Superior temporal gyrus (tissue), 1 donor: Measurements from ENCODE around the gene ORM1.

Experiments
- DNase-seq: peaks from one replicate; pipeline ENCODE4 v3.0.0-alpha.2; 2016; ENCODE audit errors: extremely low spot score

Gene ORM1

DNA sequence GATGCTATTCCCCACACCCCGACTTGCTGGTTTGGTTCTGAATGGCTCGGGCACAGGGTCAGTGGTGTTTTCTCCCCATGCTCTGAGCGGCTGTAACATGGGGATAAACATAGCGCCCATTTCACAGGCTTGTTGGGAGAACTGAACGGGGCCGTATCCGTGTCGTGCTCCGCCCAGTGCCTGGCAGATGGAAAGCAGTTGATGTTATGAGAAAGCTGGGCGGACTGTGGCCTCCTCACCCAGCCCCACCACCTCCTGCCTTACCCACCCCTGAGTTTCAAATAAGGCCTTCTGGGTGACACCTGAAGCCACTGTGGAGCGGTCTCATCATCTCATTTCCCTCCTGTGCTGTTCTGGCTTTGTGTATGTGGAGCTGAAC lies 21.3 kb downstream of the ORM1 start:
- no peak for DNase-seq

DNA sequence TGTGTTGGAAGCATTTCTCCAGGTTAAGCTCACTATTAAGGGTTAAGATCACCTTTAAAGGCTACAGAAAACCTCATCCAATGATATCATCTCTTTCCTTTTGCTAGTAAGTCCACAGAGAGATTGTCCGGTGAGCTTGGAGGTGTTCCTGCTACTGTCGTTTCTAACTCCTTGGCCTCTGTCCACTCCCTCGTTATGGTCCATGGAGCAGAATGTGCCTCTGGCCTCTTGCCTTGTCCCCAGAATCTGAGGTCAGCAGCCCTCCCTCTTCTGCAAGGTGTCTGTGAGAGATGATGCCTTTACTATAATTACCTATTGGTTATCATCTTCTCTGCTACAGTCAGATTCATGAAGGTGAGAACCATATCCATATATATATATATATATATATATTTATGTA lies 21.8 kb downstream of the ORM1 start:
- no peak for DNase-seq

DNA sequence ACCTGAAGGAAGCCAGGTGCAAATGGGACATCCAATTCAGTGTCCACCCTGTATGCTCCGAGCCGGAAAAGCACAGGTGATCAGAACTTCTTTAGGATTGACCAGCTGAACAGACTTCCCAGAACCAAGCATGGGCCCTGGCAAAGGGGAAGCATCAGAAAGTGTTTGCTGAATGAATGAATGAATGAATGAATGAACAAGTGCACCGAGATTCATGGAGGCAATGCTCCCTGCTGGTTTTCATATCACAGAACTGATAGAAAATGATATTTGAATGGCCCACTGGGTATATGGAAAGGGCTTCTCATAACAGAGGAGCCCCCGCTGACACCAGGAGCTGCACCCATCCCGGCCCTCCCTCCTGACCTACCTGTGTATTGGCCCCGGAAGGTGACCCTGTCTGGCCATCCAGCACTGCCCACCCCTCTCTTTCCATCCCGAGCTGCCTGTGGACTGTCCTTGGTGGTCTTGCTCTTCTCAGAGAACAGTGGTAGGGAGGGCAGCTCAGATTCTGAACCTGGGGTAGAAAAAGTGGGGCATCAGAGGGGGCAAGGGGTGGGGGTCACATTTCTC lies 22.7 kb downstream of the ORM1 start:
- no peak for DNase-seq

DNA sequence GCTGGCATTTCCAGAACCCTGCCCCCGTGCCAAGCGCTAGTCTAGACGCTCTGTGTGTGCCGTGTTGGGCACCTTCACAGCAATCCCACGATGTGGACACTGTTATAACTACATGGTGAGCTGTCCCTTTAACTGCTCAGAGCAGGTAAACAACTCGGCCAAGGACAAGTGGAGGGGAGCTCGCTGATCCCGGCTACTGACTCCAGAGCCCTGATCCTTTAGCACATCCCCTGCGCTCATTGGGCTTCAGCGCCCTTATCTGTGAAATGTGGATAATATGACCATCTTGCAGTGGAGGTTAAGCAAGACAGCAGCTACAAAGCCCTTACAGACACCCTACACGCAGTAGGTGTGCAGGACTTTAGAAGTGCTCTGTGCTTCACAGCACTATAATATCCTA lies 23.2 kb downstream of the ORM1 start:
- no peak for DNase-seq

DNA sequence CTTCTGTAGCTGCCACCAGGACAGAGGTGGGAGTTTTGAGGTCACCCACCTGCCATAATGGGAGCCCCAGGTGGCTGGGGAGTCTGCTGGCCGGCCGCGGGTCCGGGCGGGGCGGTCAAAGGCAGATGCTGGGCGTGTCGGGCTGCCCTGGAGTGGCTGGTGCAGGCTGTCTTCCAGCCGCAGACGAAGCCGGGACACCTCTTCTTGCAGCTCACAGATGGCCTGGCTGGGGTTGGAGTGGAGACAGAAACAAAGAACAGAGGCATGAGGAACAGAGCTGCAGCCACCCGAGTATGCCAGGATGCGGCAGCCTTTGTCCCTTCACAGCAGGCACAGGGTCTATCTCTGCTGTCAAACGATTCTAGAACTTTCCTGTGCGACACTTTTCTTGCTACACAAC lies 24.8 kb downstream of the ORM1 start:
- peak; percentile 83 for DNase-seq

DNA sequence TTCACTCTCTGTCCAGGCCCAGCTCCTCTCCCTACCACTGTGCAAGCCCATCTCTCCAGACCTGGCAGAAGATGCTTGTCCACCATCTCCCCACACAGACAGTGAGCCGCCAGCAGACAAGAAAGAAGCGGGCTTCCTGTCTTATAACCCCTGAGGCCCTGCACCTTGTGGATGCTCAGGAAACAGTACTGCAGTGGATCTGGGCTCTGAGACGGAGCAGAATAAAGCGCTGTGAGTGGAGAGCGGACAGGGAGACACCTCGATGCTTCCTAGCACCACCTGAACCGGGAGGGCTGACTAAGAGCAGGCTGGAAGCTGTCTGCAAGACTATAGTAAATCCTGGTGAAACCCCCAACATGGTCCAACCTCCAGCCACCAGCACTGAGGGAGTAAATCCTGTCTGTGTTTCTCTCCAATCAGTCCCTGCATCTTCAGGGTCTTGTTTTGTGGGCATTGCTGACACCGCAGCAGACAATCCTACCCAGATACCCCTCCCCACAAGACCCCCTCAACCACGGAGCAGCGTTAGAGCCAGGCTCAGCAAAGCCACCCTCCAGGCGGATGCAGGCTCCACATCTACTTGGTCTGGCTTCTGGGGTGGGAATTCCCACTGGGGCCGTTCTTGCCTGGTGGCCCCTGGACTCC lies 25.5 kb downstream of the ORM1 start:
- no peak for DNase-seq

DNA sequence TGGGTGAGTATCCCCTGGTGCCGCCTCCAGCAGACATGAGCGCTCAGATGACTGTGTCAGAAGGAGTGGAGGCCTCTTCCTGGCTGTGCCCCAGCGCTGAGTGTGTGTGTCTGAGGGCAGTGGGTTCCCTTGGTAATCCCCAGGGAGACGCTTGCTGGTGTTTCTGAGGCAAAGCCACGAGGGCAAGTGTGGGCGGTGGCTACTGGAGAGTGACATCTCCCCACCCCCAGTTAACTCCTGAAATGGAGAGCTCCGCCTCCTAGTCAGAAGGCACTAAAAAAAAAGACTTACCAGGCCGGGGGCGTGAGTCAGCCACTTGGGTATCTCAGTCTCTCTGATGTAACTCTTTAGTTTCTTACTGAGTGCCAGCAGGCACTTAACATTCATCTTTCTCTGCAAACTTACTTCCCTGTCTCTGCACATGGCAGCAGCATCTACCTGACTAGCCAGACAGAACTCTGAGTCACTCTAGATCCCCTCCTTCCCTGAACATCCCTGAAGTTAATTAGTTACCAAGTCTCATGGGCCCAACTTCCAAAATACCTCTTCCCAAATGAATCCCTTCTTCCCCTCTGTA lies 26.1 kb downstream of the ORM1 start:
- peak; percentile 40 for DNase-seq

DNA sequence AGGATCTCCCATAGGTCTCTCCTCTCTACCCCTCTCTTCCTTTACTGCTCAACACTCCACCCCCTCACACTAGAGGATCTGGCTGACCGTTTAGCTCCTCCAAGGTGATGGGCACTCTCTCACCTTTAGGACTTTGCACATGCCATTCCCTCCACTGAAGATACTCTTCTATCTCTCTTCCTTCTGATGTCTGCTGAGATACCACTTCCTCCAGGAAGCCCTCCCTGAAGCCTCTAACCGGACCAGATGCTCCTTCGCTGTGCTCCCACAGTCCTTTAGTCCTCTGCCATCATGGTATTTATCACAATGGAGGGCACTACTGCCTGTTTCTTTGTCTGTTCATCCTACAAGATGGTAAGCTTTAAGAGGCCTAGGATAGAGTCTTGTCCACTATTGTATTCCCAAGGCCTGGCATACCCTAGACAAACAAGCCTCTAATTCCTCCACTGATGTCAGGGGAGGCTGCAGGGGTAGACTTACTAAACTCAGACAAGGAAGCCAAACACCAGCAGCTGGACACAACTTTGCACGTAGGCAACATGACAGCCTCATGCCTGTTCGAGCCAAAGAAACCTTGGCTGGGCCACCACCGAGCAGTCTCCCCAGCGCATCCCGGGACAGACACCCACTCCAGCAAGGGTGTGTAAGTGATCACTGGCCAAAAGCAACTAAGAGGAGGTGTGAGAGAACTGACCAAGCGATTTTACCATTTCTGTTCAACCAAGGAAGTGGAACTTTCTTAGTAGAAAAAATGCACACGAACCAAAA lies 27.0 kb downstream of the ORM1 start:
- DNase-seq, result no peak

DNA sequence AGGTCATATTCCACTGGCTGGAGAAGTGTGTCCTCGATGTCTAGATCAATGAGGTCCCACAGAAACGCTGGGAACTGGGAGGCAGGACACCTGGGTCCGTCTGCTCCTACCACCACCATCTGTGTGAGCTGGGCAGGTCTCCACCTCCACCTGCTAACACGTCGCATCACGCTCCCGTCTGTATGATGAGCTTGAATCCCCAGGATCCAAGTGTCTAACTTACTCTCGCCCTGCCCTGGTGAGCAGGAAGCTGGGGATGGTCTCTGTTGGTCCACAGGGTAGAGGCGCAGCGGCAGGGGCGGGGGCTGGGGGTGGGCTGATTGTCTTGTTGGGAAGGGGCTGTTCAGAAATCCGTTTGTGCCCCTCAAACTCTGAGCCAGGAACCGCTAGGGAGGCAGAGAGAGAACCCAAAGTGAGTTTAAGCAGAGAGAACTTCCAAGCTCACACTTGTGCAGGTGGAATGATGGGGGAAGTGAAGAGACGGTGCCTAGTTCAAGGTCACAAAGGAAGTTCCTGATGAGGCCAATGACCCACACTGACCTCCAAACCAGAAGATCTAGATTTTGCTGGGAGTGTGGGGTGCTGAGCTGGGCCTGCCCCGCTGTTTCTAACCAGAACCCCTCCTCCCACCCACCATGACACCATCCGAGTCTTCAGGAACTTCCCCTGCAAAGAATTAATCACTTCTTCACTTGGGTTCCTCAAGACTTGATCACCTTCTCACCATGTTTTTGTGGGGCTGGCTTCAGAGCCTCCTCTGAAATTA lies 27.9 kb downstream of the ORM1 start:
- DNase-seq, result no peak

DNA sequence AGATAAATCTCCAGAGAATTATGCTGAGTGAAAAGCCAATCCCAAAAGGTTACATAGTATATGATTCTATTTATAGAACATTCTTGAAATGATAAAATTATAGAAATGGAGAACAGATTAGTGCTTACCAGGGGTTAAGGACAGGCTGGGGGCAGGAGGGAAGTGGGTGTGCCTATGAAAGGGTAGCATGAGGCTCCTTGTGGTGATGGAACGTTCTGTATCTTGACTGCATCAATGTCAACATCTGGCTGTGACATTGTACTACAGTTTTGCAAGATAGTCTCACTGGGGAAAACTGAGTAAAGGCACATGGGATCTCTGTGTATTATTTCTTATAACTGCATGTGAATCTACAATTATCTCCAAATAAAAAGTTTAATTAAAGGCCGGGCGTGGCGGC lies 29.0 kb downstream of the ORM1 start:
- no peak for DNase-seq

DNA sequence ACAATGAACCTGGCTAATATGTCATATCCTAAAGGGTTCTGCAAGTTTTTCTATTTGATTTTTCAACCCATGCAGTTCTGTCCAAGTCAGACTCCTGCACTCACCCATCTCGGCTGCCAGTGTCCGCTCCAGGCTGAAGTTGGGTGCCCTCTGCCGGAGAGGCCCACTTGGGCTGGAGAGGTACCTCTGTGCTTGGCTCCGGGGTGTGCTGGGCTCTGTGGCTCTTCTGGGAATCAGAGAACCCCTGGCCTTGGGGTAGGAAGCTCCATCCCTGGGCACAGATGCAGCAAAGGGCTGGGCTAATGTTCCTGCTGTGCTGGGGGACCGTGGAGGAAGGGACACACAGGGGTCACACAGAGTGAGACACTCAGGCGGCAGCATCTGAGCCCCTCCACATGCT lies 32.9 kb downstream of the ORM1 start:
- DNase-seq, result no peak

DNA sequence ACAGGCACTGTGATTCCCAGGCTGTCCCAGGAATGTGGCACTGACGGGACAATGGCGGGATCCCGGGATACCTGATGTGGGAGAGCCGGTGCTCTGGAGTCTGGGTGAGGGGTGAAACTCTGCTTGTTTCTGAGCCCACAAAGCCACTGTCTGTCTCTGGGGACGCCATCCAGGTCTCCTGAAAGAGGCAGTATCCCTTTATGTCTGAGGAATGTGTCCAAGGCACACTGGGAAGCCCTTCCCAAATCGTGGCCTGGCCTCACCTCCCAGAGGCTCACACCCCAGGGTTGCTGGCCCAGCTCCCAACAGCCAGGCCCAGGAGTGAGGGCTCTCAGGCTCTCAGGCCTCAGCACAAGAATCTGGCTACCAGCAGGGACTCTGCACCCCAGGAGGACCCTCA lies 33.9 kb downstream of the ORM1 start:
- DNase-seq, result no peak

DNA sequence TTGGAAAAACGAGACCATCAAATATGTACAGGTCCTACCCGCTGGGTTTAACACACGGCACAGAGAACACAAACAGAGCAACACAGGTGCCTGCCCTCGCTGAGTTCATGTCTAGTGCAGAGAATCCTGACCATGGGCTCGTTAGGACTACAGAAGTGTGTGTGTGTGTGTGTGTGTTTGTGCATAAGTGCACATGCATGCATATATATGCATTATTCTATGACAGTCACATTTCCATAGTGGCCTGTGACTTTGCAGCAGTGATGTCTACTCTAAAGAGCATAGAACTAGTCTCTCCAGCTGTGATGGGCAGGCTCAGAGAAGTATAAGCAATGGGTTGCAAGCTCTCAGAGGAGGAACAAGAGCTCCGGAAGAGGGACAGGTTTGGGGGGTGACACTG lies 34.5 kb downstream of the ORM1 start:
- DNase-seq, result no peak

DNA sequence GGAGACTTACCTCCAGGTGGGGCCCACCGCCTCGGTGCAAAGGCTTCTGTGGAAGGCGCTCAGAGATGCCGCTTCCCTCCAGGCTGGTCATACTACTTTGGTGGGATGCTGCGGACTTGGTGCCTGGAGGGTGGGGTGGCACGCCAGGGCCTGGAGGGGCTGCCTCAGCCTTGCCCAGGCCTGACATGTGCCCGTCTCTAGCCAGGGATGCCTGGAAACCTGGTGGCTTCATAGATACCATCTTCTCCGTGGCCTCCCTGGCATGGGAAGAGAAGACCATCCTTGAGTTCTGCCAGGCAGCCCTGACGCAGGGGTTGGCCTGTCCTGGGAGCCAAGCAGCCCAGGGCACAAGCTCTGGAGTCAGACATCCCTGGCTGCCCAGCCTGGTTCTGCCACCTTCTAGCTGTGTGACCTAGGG lies 35.0 kb downstream of the ORM1 start:
- no peak for DNase-seq

DNA sequence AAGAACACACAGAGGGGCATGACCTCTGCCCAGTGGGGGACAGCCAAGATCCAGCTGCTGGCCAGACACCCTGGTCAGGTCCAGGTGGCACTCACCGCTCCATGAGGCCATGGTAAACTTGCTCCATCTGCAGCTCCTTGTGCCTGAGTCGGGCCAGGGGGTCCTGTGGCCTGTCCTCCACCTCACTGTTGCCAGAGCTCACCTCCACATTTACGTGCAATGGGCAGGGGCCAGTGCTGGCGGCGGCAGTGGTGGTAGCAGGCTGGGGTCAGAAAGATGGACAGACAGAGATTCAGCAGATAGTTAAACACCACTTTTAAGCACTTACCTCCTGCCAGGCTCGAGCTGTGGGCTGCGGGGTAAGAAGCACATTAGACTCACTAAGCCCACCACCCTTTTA lies 36.9 kb downstream of the ORM1 start:
- no peak for DNase-seq

DNA sequence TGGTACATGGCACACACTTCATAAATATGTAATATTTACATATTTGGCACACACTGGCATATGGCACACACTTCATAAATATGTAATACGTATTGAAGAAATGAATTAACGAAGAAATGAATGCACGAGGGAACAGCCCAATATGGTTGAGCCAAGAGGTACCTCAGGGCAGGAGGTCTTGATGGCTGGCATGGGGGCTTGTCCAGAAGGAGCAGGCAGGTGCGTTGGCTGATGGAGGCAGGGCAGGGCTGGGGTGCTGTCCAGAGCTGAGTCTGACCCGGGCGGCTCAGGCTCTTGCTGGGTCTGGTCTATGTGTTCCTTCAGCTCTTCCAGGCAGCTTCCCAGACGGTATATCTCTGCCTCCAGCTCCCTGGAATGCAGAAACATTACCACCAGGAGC lies 38.6 kb downstream of the ORM1 start:
- DNase-seq, result no peak

DNA sequence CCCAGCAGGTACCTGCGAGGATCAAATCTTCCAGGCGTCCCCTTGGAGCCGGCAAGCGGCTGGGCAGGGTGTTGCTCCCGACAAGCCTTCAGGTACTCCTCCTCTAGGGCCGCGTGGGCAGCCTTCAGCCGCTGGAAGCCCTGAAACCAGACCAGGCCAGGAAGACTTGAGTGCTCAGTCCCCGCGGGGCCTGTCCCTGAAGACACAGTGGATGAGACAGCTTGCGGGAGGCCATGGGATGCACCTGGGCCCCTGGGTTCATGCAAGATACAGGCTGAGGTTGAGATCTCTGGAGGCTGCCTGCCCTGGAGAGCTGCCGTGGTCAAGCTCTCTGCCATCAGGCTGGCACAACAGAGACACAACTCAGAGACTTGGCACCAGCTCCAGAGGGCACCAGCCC lies 39.5 kb downstream of the ORM1 start:
- DNase-seq, result no peak

DNA sequence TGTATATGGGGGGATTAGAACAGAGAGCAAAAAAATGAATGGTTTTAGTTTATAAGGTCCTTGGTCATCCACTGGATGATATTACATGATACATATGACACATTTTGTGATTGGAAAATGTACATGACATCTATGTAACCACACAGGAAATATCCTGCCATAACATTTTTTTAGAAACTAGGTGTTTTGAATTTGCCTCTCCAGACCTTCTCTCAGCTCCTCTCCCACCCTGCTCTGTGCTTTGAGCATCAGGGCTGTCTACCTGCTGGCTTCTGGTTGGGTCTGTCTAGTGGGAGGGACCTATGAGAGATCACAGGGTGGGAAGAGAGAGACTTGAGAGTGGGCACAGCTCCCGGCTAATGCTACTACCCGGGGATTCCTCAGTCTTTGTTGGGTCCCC lies 40.5 kb downstream of the ORM1 start:
- no peak for DNase-seq

DNA sequence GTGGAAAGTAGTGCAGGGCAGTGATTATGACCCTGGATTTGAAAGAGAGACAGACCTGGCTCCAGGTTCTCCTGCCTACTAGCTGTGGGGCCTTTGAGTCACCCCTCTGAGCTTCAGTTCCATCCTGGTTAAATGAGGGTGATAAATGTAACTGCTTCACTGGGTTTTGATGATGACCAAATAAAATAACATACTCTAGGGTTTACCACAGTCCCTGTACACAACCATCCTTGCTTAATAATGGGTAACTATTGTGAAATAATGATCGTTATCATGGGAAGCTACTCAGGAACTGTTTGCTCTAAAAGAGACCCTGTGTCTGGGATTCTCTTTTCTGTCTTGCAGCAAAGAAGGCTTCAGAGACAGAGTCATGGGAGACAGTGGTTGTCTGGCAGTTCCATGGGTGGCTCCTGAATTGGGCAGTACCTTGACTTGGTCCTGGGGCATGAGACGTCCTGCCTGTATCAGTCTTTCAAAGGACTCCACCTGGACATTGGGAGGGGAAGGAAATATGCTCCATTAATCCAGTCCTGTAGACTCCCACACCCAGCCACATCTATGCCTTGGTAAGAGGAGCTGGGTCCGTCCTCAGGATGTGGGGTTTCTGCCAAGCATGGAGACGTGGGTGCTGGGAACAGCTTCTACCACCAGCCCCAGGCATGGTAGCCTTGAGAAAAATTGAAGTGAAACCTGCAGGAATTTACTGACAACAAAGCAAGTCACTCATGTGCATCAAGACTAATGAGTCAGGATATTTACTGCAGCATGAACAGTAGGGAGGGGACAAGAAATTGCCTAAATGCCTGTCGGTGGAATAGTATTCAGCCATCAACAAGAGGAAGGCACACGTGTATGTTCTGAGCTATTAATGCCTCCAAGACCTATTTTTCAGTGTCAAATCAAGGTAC lies 41.5 kb downstream of the ORM1 start:
- no peak for DNase-seq

DNA sequence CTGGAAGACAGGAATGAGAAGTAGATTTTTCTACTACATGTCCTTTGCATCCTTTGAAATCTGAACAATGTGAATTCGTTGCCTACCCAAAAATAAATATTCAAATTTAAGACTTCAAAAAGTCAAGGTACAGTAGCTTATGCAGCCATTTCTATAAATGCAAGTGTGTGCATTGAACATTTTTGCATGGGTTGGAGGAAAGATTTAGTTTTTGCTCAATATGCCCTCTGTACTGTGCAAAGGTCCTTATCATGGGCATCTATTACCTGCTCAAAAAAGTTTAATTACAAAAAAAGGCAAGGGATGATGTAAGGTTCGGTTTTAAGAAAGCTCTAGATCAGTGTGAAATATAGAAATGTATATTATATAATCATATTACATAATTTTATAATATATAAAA lies 42.3 kb downstream of the ORM1 start:
- no peak for DNase-seq
